KMS-11 (cell line): ENCODE results near the gene STAT5B.

Source experiments
- H2AFZ ChIP-seq: fragments of 200-600 bp; sonication (generic); 2 replicates; pipeline ENCODE4 v1.6.1; 2016; ENCODE audit warnings: antibody characterized with exemption, mixed run types, low read depth
- H3K27ac ChIP-seq: fragments of 200-600 bp; sonication (generic); 2 replicates; pipeline ENCODE4 v1.6.1; 2016; ENCODE audit warnings: mild to moderate bottlenecking, mixed run types
- H3K27me3 ChIP-seq: fragments of 200-600 bp; sonication (generic); 2 replicates; pipeline ENCODE4 v1.6.1; 2017; ENCODE audit warnings: mild to moderate bottlenecking, low read depth, mixed run types, moderate library complexity; ENCODE audit not compliant: insufficient read depth
- H3K36me3 ChIP-seq: fragments of 200-600 bp; sonication (generic); 2 replicates; pipeline ENCODE4 v1.6.1; 2017; ENCODE audit warnings: mild to moderate bottlenecking, mixed run types; ENCODE audit not compliant: insufficient read depth
- H3K4me1 ChIP-seq: fragments of 200-600 bp; sonication (generic); 2 replicates; pipeline ENCODE4 v1.6.1; 2016; ENCODE audit warnings: mild to moderate bottlenecking, low read depth, mixed run types; ENCODE audit not compliant: poor library complexity, severe bottlenecking
- H3K4me2 ChIP-seq: fragments of 200-600 bp; sonication (generic); 2 replicates; pipeline ENCODE4 v1.7.0; 2016; ENCODE audit warnings: mild to moderate bottlenecking, mixed run types
- H3K4me3 ChIP-seq: fragments of 200-600 bp; sonication (generic); IDR thresholded peaks from 2 replicates; pipeline ENCODE4 v1.6.1; 2017; ENCODE audit warnings: low read depth, low read length, mixed read lengths; ENCODE audit not compliant: insufficient read depth
- H3K79me2 ChIP-seq: fragments of 200-600 bp; sonication (generic); 2 replicates; pipeline ENCODE4 v1.6.1; 2016; ENCODE audit warnings: low read depth, mixed run types; ENCODE audit not compliant: insufficient read depth
- H3K9ac ChIP-seq: fragments of 200-600 bp; sonication (generic); 2 replicates; pipeline ENCODE4 v1.6.1; 2016; ENCODE audit warnings: mild to moderate bottlenecking, mixed run types
- H4K20me1 ChIP-seq: fragments of 200-600 bp; sonication (generic); 2 replicates; pipeline ENCODE4 v1.6.1; 2016; ENCODE audit warnings: mild to moderate bottlenecking, mixed run types; ENCODE audit not compliant: insufficient read depth
- TF ChIP-seq, protein P1 (sequence below): fragments of 200-600 bp; sonication (generic); conservative IDR thresholded peaks from 2 replicates; pipeline ENCODE4 v1.6.1; 2017; ENCODE audit warnings: low read depth, mild to moderate bottlenecking, antibody characterized with exemption, low read length, moderate library complexity, mixed read lengths

Gene STAT5B

DNA sequence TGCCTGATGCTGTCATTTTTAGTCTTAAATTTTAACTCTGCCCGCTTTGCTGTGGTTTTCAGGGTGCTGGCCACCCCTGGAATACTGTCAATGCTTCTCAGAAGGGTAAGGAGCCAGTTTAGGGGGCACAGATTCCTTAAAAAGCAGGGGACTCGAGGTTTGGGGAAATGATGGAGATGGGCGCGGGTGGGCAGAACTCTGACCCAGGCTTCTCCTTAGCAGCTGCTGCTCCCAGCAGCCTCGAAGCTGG lies 35.8 kb upstream of the STAT5B start:
- TF ChIP-seq, protein P1, sequence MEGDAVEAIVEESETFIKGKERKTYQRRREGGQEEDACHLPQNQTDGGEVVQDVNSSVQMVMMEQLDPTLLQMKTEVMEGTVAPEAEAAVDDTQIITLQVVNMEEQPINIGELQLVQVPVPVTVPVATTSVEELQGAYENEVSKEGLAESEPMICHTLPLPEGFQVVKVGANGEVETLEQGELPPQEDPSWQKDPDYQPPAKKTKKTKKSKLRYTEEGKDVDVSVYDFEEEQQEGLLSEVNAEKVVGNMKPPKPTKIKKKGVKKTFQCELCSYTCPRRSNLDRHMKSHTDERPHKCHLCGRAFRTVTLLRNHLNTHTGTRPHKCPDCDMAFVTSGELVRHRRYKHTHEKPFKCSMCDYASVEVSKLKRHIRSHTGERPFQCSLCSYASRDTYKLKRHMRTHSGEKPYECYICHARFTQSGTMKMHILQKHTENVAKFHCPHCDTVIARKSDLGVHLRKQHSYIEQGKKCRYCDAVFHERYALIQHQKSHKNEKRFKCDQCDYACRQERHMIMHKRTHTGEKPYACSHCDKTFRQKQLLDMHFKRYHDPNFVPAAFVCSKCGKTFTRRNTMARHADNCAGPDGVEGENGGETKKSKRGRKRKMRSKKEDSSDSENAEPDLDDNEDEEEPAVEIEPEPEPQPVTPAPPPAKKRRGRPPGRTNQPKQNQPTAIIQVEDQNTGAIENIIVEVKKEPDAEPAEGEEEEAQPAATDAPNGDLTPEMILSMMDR: no peak

DNA sequence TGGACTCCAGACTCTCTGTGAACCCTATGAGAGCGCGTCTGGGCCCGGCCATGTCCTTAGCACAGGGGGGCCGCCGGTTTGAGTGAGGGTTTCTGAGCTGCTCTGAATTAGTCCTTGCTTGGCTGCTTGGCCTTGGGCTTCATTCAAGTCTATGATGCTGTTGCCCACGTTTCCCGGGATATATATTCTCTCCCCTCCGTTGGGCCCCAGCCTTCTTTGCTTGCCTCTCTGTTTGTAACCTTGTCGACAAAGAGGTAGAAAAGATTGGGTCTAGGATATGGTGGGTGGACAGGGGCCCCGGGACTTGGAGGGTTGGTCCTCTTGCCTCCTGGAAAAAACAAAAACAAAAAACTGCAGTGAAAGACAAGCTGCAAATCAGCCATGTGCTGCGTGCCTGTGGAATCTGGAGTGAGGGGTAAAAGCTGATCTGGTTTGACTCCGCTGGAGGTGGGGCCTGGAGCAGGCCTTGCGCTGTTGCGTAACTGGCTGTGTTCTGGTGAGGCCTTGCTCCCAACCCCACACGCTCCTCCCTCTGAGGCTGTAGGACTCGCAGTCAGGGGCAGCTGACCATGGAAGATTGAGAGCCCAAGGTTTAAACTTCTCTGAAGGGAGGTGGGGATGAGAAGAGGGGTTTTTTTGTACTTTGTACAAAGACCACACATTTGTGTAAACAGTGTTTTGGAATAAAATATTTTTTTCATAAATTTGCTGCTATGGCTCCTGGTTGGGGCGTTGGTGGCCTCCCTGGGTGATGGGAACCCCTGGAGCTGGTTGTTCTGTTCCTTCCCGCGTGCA lies 35.2 kb upstream of the STAT5B start:
- H3K4me1 ChIP-seq: peaks cover 11% of the 10 kb centered on the region
- no peaks in the 10 kb centered on the region for H3K36me3 ChIP-seq
- H3K27ac ChIP-seq: no peak overlapping the region
- no peak overlapping the region for H3K9ac ChIP-seq
- H3K79me2 ChIP-seq: no peaks in the 10 kb centered on the region
- no peaks in the 10 kb centered on the region for H4K20me1 ChIP-seq
- no peak overlapping the region for H3K4me3 ChIP-seq
- H2AFZ ChIP-seq: no peak overlapping the region
- TF ChIP-seq, protein P1: no peak
- no peak overlapping the region for H3K4me2 ChIP-seq
- no peaks in the 10 kb centered on the region for H3K27me3 ChIP-seq

More for the DNA sequence above, 35.8 kb upstream of the STAT5B start:
- Histone ChIP-seq H3K4me1 (peaks cover 11% of the 10 kb centered on the region), H3K79me2 (no peaks in the 10 kb centered on the region), H2AFZ (no peak overlapping the region), H4K20me1 (no peaks in the 10 kb centered on the region), H3K4me2 (no peak overlapping the region), H3K4me3 (no peak overlapping the region), H3K36me3 (no peaks in the 10 kb centered on the region), H3K27me3 (no peaks in the 10 kb centered on the region), H3K27ac (no peak overlapping the region), H3K9ac (no peak overlapping the region)

DNA sequence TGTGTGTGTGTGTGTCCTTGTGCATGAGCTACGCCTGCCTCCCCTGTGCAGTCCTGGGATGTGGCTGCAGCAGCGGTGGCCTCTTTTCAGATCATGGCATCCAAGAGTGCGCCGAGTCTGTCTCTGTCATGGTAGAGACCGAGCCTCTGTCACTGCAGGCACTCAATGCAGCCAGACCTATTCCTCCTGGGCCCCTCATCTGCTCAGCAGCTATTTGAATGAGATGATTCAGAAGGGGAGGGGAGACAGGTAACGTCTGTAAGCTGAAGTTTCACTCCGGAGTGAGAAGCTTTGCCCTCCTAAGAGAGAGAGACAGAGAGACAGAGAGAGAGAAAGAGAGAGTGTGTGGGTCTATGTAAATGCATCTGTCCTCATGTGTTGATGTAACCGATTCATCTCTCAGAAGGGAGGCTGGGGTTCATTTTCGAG lies 34.6 kb upstream of the STAT5B start:
- H3K27me3 ChIP-seq: no peaks in the 10 kb centered on the region; the same call in 1 of the 2 replicates
- no peak overlapping the region for H3K4me2 ChIP-seq
- H3K79me2 ChIP-seq: no peaks in the 10 kb centered on the region
- TF ChIP-seq, protein P1: no peak
- no peak overlapping the region for H3K9ac ChIP-seq
- H4K20me1 ChIP-seq: no peaks in the 10 kb centered on the region
- no peak overlapping the region for H3K27ac ChIP-seq
- H3K4me3 ChIP-seq: no peak overlapping the region
- H3K4me1 ChIP-seq: peaks cover 9% of the 10 kb centered on the region
- H3K36me3 ChIP-seq: no peaks in the 10 kb centered on the region
- H2AFZ ChIP-seq: no peak overlapping the region

DNA sequence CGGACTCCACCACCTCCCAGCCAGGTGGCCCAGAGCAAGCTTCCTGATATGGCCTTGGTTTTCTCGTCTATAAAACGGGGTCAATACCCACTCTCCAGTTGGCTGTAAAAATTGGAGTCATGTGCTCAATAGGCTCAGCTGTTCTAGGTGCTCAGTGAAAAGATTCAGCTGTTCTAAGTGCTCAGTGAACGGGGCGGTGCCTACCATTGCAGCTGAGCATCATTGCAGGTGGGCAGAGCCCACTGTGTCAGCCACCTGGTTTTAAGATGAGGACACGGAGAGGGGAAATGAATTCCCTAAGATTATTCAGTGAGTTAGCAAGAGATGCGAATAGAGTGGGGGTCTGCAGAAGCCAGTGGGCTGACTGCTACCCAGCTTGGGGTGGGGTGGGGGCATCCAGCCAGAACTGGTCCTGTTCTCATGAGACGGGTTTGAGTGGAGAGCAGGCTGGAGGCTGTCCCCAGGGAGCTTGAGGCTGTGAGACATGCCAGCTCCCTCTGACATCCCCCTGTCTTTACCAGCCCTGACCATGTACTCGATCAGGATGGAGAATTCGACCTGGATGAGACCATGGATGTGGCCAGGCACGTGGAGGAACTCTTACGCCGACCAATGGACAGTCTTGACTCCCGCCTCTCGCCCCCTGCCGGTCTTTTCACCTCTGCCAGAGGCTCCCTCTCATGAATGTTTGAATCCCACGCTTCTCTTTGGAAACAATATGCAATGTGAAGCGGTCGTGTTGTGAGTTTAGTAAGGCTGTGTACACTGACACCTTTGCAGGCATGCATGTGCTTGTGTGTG lies 34.0 kb upstream of the STAT5B start:
- Histone ChIP-seq H3K79me2 (no peaks in the 10 kb centered on the region), H4K20me1 (no peaks in the 10 kb centered on the region), H3K9ac (no peak overlapping the region), H3K27me3 (no peaks in the 10 kb centered on the region; the same call in 1 of the 2 replicates), H3K4me3 (no peak overlapping the region), H3K27ac (no peak overlapping the region), H3K36me3 (no peaks in the 10 kb centered on the region), H3K4me1 (peaks cover 3% of the 10 kb centered on the region), H2AFZ (no peak overlapping the region), H3K4me2 (no peak overlapping the region)
- TF ChIP-seq, protein P1: no peak
